ENCODE measurements around the gene MCC.

DNA sequence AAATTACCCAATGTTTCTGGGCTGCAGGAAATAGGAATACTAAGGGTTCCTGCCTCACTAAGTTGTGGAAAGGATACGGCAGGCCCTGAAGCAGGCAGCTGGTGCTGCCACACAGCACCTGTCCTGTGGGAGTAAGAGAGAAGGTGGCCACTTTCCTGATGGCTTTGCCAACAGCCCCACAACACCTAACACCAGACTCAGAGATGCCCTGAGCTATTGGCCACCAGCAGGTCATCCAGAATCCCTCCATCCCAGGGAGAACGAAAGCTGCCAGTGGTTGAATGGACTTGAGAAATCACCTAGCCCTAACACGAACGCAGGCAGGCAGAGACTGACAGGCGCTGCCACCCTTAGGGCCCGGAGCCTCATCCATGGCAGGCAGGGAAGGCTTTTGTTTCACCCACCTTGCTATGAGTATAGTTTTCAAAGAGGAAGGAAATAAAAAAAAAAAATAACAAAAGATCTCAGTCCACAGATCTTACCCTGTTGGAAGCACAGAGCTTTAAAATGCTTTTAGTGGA is 429.5 kb downstream of the MCC start:
- TF ChIP-seq EZH2phosphoT487 (IDR thresholded peaks at IDR 0.05; ENCODE audit: insufficient read depth, low read depth) (no peak), EZH2 (IDR thresholded peaks at IDR 0.05; ENCODE audit: insufficient read depth, poor library complexity, severe bottlenecking) (no peak)
